Measurements from ENCODE around the gene BEGAIN.
A peak's percentile ranks its signal among the peaks of the same experiment; 100 is the strongest.

Gene BEGAIN

GRCh38 chr14:100566586-100566985 lies 20.6 kb downstream of the BEGAIN start:
- DNase-seq, result no peak

GRCh38 chr14:100566119-100566518 lies 21.1 kb downstream of the BEGAIN start:
- no peak for DNase-seq

DNA sequence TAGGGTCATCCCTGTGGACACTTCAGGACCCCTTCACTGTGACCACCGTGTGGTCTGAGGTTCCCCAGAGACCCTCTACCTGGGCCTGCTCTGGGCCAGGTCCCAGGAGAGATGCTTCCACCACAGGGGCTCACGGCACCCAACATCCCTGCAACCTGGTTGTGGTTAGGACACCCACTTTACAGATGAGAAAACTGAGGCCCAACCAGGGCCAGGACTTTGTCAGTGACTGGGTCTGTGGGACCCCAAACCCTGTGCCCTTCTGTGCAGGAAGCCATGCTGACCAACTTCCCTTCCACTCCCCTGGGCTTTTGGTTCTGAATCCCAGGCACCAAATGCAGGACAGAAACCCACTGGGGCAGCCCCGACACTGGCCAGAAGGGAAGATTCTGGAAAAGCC lies 21.6 kb downstream of the BEGAIN start:
- DNase-seq, result no peak

DNA sequence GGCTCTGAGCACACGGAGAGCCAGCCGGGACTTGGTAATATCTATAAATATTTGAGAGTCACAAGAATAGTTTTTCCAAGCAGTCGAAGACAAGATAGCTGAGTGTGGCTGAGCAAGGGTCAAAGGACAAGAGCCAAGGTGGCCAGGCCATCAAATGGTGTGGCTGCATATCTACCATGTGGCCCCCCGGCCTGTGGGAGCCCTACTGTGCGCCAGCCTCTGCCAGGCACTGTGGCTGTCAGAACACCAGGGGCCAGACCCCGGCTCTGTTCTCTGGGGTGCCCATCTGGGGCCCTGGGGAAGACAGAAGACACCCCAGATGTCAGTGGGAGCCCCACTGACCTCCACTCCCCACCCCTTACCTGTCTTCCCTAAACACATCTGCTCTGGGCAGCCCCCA lies 22.7 kb downstream of the BEGAIN start:
- no peak for DNase-seq

GRCh38 chr14:100562751-100563150 lies 24.5 kb downstream of the BEGAIN start:
- no peak for DNase-seq

DNA sequence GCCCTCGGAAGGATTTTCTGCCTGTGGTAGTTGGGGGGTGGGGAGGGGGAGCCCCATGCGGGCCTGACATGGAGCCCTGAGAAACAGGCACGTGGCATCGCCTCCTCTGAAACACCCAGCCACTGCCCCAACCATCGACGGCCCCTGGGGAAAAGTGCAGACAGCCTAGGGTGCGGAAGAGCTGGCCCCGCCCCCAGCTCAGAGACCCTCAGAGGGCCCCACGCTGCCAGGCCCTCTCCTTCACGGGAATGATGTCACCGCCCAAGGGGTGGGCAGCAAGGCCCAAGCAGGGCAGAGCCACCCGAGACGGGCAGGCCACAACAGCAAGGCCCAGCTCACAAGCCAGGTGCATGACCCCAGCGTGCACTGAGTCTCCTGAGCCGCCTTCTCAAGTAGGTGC lies 26.2 kb downstream of the BEGAIN start:
- DNase-seq, result no peak

DNA sequence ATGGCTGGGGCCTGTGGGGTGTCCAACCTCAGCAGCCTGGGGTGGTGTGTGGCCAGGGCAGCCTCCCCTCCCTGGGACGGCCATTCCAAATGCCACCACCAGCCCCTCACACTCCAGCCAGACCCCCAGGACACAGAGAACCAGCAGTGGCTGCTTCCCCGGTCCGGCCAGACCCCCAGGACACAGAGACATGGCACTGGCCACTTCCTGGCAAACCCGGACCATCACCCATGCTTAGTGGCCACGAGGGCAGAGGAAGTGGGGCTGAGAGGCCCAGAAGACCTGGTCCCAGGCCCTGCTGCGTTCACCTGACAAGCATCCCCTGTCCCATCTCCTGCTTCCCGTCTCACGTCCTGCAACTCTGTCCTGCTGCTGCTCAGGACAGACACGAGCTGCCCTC lies 26.7 kb downstream of the BEGAIN start:
- no peak for DNase-seq

DNA sequence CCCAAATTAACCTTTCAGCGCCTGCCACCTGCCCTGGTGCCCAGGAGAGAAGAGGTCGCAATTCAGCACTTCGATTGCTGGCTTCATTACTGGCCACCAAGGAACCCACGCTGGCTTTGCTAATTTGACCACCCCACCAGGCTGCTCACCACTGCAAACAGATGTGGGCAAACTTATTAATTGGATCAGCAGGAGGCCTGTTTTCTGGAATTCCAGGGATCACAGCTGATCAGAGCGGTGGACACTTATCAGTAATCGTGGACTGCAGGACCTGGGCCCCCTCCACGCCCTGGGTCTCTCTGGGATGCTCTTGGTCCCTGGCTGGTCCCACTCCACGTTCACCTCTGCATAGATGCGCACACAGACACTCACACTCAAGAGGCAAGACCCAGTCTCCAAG lies 27.8 kb downstream of the BEGAIN start:
- no peak for DNase-seq

GRCh38 chr14:100558966-100559365 lies 28.3 kb downstream of the BEGAIN start:
- no peak for DNase-seq

GRCh38 chr14:100558226-100558625 lies 29.0 kb downstream of the BEGAIN start:
- DNase-seq, result no peak

- DNase-seq, result no peak
Measured at GRCh38 chr14:100557658-100558057, 29.6 kb downstream of the BEGAIN start.

- DNase-seq, result no peak
Measured at GRCh38 chr14:100556936-100557505, 30.2 kb downstream of the BEGAIN start.

DNA sequence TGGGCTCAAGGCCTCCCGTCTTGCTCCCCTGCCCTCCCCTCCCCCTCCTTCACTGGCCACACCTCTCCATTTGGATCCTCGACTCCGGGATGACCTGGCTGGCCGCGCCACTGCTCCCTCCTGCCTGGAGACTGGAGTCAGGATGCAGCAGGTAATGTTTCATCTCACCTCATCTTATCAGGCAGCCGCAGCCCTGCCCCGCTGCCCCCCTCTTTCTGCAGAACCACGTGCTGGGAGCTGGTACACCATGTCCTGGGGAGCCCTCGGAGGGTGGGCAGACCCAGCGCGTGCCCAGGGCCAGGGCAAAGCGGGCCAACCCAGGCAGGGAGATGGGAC lies 31.1 kb downstream of the BEGAIN start:
- DNase-seq, result no peak

DNA sequence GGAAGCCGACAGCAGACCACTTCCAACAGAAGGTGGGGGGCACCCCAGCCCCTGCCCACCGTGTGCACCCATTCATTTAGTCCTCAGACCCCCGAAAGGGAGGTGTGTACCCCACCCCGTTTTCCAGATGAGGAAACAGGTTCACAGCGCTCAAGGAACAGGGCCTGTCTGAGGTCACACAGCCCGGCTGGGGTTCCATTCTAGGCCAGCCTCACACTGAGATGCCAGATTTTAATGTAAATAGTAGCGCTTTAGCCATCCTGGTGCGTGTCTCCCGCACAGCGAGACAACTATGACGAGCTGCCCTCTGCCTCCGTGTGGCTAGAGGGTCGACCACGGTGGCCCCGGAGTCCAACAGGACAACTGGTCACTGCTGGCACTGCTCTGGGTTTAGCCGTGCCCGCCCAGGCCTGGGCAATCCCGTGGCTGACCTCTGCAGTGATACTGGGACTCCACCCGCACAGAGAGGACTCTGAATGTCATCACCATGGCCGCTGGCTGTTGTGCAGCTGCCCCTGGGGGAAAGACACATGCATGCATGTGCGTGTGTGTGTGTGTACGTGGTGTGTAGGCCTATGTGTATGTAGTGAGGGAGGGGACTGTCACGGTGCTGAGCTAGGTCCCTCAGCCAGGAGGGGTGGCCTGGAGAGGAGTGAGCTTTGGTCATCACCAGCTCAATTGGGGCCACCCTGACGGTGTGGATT lies 31.6 kb downstream of the BEGAIN start:
- DNase-seq, result no peak

- no peak for DNase-seq
Measured at GRCh38 chr14:100554696-100555320, 32.4 kb downstream of the BEGAIN start.

DNA sequence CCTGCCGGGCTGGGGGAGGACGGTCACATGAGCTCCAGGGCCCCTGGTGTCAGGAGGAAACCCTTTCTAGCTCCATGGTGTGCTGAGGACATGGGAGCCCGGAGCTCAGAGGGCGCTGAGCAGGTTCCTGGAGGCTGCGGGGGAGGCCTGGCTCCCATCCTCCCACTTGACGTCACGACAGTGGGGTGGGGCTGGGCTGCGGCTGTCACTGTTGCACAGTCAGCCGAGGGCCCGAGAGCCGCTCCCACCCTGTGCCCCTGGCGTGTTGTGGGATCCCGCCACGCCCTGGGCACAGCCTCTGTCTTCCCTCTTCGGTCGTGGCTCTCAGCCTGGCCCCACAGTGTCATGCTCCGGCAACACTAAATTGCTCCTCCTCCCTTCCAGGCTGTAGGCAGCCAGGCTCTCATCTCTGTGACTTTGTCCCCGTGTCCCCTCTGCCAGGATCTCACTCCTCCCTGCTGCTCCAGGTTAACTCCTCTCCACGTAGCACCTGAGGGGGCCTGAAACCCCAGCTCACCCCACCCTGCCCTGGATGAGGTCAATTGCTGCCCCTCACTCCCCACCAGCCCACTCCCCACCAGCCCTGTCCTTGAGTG lies 33.0 kb downstream of the BEGAIN start:
- DNase-seq, result no peak

DNA sequence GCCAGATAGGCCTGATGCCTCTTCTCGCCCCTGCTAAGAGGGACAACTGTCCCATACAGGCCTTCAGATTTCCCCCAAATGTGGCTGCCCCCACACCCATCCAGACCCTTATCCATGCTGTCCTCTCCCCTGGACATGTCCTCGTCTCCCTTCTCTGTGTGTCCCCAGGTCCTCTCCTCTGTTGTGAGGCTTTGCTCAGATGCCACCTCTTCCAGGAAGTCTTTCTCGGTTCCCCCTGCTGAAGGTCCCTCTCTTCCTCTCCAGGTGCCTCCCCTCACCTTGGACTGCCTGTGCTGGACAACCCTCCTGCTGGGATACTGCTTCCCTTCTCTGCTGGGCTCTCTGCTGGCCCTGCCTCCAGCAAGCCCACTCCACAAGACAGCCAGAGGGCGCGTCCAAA lies 33.7 kb downstream of the BEGAIN start:
- DNase-seq, result no peak

GRCh38 chr14:100552524-100553125 lies 34.6 kb downstream of the BEGAIN start:
- DNase-seq, result no peak

DNA sequence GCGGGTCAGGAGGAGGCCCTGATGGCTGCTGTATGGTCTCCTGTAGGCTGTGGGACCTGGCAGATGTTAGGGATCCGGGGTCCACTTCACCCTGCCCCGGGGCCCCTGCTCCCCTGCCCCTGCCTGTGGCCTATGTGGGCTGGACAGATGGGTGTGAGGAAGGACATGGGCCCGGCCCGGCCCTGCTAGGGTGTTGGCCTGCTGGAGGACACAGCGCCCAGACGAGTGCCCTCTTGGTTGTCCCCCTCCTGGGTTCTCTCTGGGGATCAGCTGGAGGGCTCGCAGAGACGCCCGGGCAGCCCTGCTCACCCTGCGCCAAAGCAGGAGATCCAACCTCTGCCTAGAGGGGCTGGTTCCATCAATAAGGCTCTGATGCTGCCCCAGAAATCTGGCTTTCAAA lies 36.2 kb downstream of the BEGAIN start:
- no peak for DNase-seq

GRCh38 chr14:100549834-100550625 lies 37.2 kb downstream of the BEGAIN start:
- no peak for DNase-seq

GRCh38 chr14:100548939-100549338 lies 38.3 kb downstream of the BEGAIN start:
- no peak for DNase-seq

DNA sequence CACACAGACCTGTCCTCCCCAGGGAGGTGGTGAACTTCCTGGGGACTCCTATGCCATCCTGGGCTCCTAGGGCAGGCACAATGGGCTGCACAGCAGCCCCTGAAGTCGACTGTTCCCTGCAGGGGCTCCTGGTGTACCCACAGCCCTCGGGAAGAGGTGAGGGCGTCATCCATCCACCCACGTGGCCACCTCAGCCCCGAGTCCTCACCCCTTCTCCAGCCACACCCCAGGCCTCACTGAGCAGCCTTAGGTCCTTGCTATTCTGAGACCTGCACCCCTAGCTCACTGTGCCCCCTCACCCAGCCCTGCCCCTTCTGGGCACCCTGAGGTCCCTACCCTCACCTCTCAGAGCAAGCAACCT lies 38.9 kb downstream of the BEGAIN start:
- DNase-seq, result no peak

DNA sequence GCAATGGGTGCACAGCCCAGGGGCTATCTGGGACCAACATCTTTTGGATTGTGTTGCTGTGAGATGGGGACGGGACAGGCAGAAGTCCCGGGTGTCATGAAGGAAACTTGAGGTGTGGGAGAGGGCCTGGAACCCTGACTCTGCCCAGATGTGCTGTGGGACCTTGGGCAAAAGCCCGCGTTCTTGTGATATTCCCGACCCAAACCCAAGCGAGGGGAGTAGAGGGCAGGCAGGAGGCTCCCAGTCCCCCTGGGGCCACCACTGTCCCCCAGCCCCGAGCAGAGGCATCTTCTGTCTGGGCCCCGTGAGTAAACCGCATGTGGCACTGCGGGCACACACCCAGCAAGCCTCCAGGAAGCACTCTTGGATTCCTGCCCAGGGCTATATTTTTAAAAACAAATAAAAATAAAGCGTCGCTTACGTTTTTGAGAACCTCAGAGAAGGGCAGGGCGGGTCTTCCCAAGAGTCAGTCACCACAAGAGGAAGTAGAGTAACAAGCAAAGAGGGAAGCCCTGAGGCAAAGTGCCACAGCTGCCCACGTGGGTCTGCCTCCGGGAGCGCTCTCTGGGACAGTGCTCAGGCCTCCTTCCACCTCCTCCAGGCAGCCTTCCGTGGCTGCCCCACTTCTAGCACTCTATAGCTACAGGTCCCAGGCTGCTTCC lies 39.5 kb downstream of the BEGAIN start:
- peak; percentile 53 for DNase-seq

Data from T1000 (cell line).